DMS114 treated with DMSO at 0.1 percent for 48 hours (cell line): ENCODE data around the gene POR.

Source experiments
- DNase-seq: peaks from one replicate; lab custom pipeline; 2025; ENCODE audit not compliant: unreplicated experiment; lab: John Stamatoyannopoulos, UW

POR gene

GRCh38 chr7:75915416-75916156, 631 bp downstream of the POR start:
- DNase-seq, result no peak

GRCh38 chr7:75916259-75916658, 1.3 kb downstream of the POR start:
- no peak for DNase-seq

DNA sequence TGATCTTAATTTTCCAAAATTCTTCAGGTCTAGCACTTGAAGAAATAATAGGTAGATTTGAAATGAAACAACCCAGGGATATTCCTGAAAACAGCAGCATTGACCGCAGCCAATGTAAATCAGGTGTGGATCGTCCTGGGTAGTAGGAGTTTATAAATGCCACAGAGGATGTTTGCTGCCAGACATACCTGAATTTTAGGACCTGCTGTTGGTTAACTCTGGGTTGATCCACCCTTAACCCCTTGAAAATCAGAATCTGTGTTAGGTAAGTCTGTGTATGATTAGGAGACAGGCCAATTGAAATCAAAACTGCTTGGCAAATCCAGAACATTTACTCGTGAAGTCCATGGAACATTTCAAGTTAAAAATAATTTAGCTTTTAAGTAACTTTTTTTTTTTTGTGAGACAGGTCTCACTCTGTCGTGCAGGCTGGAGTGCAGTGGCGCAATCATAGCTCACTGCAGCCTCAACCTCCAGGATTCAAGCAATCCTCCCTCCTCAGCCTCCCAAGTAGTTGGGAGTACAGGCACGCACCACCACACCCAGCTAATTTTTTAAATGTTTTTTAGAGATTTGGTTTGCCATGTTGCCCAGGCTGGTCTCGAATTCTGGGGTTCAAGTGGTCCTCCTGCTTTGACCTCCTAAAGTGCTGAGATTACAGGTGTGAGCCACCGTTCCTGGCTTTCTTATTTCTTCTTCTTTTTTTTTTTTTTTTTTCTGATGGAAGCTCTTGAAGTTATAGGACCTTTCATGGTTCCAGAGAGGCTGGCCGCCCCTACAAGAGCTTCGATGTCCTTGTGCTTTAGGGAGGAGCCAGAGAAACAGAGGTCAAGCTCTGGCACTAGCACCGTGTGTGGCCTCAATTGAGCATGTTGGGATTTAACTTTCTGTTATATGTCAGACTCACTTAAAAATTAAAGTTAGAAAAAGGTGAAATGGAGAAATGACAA, 2.0 kb downstream of the POR start:
- no peak for DNase-seq

DNA sequence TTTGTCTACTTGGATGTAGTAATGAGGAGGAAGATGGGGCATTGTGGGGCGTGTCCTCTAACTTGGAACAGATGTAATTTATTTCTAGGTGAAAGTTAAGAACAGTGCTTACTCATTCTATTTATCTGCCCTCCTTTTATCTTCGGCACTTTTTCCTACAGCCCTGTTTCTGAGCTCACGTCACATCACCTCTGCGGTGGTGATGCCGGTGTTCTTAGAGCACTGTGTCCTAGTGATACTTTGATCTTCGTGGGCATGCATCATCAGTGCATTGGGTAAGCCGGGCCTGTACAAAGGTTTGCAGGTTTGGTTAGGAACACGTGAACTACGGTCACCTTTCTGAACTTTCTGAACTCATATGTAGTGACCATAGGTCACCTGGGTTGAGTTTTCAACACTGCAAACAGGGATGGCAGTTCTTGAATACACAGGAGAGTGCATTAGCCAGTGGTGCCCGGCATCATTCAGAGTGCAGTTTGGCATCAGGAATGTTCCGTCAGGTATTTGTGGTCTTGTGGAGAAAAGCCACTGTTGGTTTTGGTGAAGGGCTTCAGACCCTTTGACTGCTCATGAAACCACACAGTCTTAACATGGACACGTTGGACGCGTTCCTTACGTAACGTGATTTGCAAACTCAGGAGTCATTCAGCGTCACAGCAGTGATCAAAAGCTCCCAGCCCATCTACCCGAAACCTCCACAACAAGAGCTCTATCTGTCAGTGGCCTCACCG, 5.6 kb downstream of the POR start:
- DNase-seq, result no peak

DNA sequence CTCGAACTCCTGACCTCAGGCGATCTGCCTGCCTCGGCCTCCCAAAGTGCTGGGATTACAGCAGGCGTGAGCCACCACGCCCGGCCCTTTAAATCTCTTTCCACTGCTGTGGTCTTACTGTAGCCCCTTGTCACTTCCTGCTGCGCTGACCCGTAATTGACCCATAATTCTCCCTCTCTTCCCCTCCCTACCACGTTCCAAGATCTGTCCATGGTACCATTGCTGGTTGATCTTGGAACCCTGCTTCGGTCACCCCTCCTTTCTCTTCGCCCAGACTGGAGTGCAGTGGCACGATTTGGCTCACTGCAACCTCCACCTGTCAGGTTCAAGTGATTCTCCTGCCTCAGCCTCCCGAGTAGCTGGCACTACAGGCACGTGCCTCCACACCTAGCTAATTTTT, 6.5 kb downstream of the POR start:
- no peak for DNase-seq

GRCh38 chr7:75922966-75923603, 8.1 kb downstream of the POR start:
- DNase-seq, result no peak

- no peak for DNase-seq
Observed at GRCh38 chr7:75924256-75924655, 9.3 kb downstream of the POR start.

GRCh38 chr7:75924889-75925288, 9.9 kb downstream of the POR start:
- DNase-seq, result no peak

DNA sequence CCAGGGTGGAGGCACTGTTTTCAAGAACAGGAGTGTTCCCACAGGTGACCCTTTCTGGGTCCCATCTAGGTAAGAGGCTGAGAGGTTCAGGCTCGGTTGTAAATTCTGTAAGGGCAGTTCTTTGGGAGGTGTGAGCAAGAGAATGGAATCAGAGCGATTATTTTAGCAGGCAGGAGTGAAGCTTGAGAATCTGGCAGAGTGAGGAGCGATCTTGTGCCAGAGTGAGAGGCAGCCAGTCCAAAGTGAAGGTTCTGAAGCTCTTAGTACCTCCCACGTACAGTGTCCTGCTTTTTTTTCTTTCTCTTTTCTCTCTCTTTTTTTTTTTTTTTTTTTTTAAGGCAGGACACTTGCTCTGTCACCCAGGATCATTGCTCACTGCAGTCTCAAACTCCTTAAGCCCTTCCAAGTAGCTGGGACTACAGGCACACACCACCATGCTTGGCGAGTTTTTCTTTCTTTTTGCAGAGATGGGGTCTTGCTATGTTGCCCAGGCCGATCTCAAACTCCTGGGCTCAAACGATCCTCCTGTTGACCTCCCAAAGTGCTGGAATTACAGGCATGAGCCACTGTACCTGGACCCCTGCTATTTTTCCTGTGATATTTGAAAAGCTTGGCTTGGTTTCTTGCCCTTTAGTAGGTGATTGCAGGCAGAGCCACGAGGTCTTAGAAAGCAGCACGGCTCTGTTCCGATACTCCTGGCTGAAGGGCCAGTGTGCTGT, 10.9 kb downstream of the POR start:
- DNase-seq, result no peak

- DNase-seq, result no peak
Observed at GRCh38 chr7:75928568-75928914, 13.6 kb downstream of the POR start.

DNA sequence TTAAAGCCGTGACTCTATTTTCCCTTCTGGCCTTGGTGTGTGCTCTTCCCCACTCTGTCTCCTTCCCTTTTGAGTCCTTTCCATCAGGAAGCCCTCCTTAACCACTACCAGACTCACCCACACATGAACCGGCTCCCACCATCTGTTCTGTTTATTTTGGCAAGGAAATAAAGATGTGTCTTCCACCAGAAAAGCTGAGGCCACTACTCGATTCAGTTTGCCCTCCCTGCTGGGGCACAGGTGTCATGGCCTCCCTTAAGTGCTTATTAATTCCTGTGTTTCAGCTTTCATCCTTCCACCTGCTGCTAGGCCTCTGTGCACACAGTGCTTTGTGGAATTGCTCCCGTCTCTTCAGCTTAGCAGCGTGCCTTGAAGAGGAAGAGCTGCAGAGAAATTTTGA, 16.7 kb downstream of the POR start:
- DNase-seq, result no peak

GRCh38 chr7:75937958-75938786, 23.2 kb downstream of the POR start:
- no peak for DNase-seq

GRCh38 chr7:75938921-75939320, 24.0 kb downstream of the POR start:
- DNase-seq, result no peak

GRCh38 chr7:75943864-75944263, 28.9 kb downstream of the POR start:
- no peak for DNase-seq

DNA sequence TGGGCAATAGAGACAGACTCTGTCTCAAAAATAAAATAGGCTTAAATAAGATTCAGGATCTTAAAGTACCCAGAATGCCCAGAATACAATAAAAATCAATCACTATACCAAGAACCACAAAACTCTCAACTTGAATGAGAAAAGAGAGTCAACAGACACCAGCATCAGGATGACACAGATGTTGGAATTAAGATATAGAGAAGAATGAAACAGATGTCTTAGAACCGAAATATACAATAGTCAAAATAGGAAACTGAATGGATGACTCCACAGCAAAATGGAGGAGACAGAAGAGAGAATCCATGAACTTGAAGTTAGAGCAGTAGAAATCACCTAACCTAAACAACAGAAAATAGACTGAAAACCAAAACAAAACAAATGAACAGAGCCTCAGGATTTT, 29.6 kb downstream of the POR start:
- DNase-seq, result no peak

GRCh38 chr7:75945297-75946168, 30.6 kb downstream of the POR start:
- no peak for DNase-seq

DNA sequence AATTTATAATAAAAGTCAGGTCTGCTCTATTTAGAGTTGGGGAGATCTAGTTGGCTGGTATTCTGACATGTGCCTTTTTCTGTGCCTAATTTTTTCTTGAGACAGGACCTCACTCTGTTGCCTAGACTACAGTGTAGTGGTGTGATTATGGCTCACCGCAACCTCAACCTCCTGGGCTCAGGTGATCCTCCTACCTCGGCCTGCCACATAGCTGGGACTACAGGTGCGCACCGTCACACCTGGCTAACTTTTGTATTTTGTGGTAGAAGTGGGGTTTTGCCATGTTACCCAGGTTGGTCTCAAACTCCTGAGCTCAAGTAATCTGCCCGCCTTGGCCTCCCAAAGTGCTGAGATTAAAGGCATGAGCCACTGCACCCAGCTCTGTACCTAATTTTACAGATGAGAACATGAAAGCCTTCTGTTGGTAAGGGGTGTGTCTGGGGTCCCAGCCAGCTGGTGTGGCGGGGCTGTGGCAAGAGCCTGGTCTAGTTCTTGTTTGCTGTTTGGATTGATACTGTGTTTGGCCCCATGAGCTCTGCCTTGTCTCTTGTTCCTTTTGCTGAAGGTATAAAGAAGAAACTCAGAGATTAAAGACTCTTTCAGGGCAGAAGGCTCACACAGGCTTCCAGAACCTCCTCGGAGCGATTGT, 31.4 kb downstream of the POR start:
- no peak for DNase-seq

- DNase-seq, result no peak
Observed at GRCh38 chr7:75948179-75948578, 33.2 kb downstream of the POR start.
